ENCODE results near the gene CEP76. TPM values are rescaled to one million over a fixed set of nuclear protein-coding genes. Genes with fewer than 3 reads are reported as not detected.

Gene CEP76
- total RNA-seq, 1 experiment from 2014 or later, result 22.3 TPM

DNA sequence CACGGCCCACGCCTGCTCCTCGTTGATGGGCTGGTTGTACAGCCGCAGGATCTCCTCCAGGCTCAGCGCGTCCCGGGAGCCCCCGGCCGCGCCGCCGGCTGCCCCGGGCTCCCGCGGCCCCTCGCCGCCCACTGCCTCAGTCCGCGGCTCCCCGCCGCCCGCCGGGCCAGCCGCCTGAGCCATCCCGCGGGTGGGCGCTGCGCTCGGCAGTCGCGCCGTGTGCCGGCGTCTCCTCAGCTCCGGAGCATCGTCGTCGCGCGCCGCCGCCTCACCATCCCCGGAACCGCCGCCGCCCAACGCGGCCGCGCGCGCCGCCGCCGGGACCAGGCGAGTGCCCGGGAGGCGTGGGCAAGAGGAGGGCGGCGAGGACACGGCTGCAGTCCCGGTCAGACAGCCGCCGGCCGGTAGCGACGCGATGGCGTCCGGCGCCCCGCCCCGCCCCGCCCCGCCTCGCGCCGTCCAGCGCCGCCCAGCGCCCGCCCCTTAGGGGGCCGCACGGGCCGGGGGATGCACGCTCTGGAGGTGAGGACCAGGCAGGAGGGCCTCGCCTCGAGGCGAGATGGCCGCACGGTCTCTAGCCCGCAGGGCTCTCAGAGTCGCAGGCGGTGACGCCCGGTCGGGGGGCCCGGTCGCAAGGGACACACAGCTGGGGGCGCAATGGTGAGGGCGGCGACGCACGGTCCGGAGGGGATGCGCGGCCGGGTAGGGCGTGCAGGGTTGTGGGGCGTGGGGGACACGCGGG is 44.7 kb downstream of the CEP76 start, which contains the start of gene SPIRE1:
TSS of gene SPIRE1 (minus strand) at position 424 of the 742 bp plus-strand sequence. CDS start at position 183, 241 bp downstream.
- Histone ChIP-seq H3K4me3 (ENCODE audit: low read depth, low read length, poor library complexity, severe bottlenecking) (peak within 1 kb of the TSS; percentile 68), H3K27ac (ENCODE audit: low read depth, low read length, poor library complexity, severe bottlenecking) (peak within 1 kb of the TSS; percentile 72), H3K4me1 (ENCODE audit: insufficient read depth, low read length, poor library complexity, severe bottlenecking) (peaks cover 13% of the 10 kb centered on the region), H3K27me3 (replicated peaks; ENCODE audit: insufficient read depth, low read depth, low read length, poor library complexity) (no peaks in the 10 kb centered on the region), H3K9me3 (ENCODE audit: low read depth, low read length, poor library complexity, severe bottlenecking) (no peaks in the 10 kb centered on the region), H3K36me3 (ENCODE audit: insufficient read depth, low read length, poor library complexity, severe bottlenecking) (no peaks in the 10 kb centered on the region)
- no peak for TF ChIP-seq EZH2 (IDR thresholded peaks at IDR 0.05; ENCODE audit: borderline replicate concordance, low read depth, low read length, poor library complexity, severe bottlenecking)
- TF ChIP-seq, protein P1, sequence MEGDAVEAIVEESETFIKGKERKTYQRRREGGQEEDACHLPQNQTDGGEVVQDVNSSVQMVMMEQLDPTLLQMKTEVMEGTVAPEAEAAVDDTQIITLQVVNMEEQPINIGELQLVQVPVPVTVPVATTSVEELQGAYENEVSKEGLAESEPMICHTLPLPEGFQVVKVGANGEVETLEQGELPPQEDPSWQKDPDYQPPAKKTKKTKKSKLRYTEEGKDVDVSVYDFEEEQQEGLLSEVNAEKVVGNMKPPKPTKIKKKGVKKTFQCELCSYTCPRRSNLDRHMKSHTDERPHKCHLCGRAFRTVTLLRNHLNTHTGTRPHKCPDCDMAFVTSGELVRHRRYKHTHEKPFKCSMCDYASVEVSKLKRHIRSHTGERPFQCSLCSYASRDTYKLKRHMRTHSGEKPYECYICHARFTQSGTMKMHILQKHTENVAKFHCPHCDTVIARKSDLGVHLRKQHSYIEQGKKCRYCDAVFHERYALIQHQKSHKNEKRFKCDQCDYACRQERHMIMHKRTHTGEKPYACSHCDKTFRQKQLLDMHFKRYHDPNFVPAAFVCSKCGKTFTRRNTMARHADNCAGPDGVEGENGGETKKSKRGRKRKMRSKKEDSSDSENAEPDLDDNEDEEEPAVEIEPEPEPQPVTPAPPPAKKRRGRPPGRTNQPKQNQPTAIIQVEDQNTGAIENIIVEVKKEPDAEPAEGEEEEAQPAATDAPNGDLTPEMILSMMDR (conservative IDR thresholded peaks at IDR 0.05; ENCODE audit: low read depth, low read length), result 0 out of 2 replicates have a peak, but pooled peaks have one; percentile 17
- POLR2A ChIA-PET (ENCODE audit: low non-redundant PET), result interaction anchor here (0.7 kb wide), 2 partner anchors 50 to 281 kb away, joined by 3 read pairs; partner anchors contain the start of gene AFG3L2
- intact Hi-C loops (cut with micrococcal nuclease; ENCODE audit: unreplicated experiment), result no loop called here
- no TSS peak for BruUV-seq (replicated peaks)
- CTCF ChIA-PET, result interaction anchor here (0.6 kb wide), 1 partner anchor 118 kb away, joined by 7 read pairs; no protein-coding TSS in a partner anchor
- peak; percentile 53 for DNase-seq (ENCODE audit: low spot score)

DNA sequence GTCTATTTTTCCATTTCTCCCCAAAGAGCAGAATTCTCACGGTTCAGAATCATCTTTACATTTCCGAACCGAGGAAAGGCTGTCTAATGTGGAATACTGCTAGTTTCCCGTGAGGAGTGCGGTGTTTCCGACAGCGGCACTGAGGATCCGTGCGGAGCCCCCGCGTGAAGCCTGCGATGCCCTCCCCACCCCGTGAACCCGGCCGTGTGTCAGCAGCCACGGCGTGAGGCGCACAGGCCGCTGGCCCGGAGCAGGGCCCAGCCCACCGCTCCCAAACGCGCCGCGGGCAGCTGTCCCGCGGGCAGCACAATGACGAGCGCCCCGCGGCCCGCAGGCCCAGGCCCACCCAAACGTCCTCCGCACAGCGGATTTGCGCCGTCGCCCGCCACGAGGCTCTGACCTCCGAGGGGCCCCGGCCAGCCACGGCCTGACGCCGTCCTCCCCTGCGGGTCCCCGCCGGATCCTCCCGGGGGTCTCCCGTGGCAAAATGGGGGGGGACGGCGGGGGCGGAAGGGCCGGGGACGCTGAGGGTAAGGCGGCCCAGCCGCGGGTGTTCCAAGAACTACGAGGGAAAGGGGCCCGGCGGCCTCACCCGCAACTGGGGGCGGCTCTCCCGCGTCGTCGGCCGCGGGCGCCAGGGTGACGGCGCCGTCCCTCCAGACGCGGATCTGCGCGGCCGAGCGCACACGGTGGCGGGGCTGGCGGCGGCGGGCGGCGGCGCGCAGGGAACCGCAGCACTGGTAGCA is 45.4 kb downstream of the CEP76 start:
- H3K9me3 ChIP-seq (ENCODE audit: low read depth, low read length, poor library complexity, severe bottlenecking), result no peaks in the 10 kb centered on the region
- no peaks in the 10 kb centered on the region for H3K36me3 ChIP-seq (ENCODE audit: insufficient read depth, low read length, poor library complexity, severe bottlenecking)
- DNase-seq (ENCODE audit: low spot score), result peak; percentile 61
- ChIA-PET POLR2A (ENCODE audit: low non-redundant PET) (no interaction called here), CTCF (no interaction called here)
- TF ChIP-seq EZH2 (IDR thresholded peaks at IDR 0.05; ENCODE audit: borderline replicate concordance, low read depth, low read length, poor library complexity, severe bottlenecking), result no peak
- TF ChIP-seq, protein P1 (conservative IDR thresholded peaks at IDR 0.05; ENCODE audit: low read depth, low read length), result no peak
- H3K4me3 ChIP-seq (ENCODE audit: low read depth, low read length, poor library complexity, severe bottlenecking), result peak overlapping the region; percentile 68
- H3K27me3 ChIP-seq (replicated peaks; ENCODE audit: insufficient read depth, low read depth, low read length, poor library complexity), result no peaks in the 10 kb centered on the region
- peak overlapping the region; percentile 72 for H3K27ac ChIP-seq (ENCODE audit: low read depth, low read length, poor library complexity, severe bottlenecking)
- H3K4me1 ChIP-seq (ENCODE audit: insufficient read depth, low read length, poor library complexity, severe bottlenecking), result peaks cover 20% of the 10 kb centered on the region
- intact Hi-C loops (cut with micrococcal nuclease; ENCODE audit: unreplicated experiment), result no loop called here
- no TSS peak for BruUV-seq (replicated peaks)

DNA sequence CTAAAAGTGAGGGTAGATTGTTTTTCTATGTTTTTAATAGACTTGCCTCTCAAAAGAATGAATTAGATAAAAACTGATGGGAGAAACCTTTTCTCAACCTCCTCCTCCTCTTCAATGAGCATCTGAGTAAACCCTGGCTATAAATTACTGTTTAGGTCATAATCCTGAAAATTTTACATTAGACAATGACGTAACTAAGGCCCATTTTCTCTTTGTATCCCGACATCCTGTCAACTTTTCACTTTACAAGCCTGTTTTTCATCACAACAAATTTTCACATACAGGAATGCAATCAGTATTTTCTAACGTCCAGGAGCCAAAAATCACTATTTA is 46.0 kb downstream of the CEP76 start:
- TSS peak; percentile 65 for BruUV-seq (replicated peaks)
- POLR2A ChIA-PET (ENCODE audit: low non-redundant PET), result no interaction called here

More for the DNA sequence above, 46.0 kb downstream of the CEP76 start:
- H3K27ac ChIP-seq (ENCODE audit: low read depth, low read length, poor library complexity, severe bottlenecking), result peak overlapping the region; percentile 72
- intact Hi-C loops (cut with micrococcal nuclease; ENCODE audit: unreplicated experiment), result no loop called here
- H3K4me1 ChIP-seq (ENCODE audit: insufficient read depth, low read length, poor library complexity, severe bottlenecking), result peaks cover 24% of the 10 kb centered on the region
- no peak for DNase-seq (ENCODE audit: low spot score)
- no peaks in the 10 kb centered on the region for H3K27me3 ChIP-seq (replicated peaks; ENCODE audit: insufficient read depth, low read depth, low read length, poor library complexity)
- H3K9me3 ChIP-seq (ENCODE audit: low read depth, low read length, poor library complexity, severe bottlenecking), result no peaks in the 10 kb centered on the region
- no peak for TF ChIP-seq EZH2 (IDR thresholded peaks at IDR 0.05; ENCODE audit: borderline replicate concordance, low read depth, low read length, poor library complexity, severe bottlenecking)
- TF ChIP-seq, protein P1 (conservative IDR thresholded peaks at IDR 0.05; ENCODE audit: low read depth, low read length), result no peak
- H3K36me3 ChIP-seq (ENCODE audit: insufficient read depth, low read length, poor library complexity, severe bottlenecking), result no peaks in the 10 kb centered on the region
- H3K4me3 ChIP-seq (ENCODE audit: low read depth, low read length, poor library complexity, severe bottlenecking), result peak overlapping the region; percentile 68
- CTCF ChIA-PET, result no interaction called here
